T1000 (cell line): ENCODE data around the gene SARM1.
"Not testable (repeated sequence)": the region's sequence is repeated elsewhere in the genome, so short reads cannot be mapped to it uniquely, and the experiment has no call there.

Experiments
- DNase-seq: peaks from one replicate; lab custom pipeline; 2025; ENCODE audit warnings: mixed read lengths; lab: John Stamatoyannopoulos, UW

The SARM1 gene

DNA sequence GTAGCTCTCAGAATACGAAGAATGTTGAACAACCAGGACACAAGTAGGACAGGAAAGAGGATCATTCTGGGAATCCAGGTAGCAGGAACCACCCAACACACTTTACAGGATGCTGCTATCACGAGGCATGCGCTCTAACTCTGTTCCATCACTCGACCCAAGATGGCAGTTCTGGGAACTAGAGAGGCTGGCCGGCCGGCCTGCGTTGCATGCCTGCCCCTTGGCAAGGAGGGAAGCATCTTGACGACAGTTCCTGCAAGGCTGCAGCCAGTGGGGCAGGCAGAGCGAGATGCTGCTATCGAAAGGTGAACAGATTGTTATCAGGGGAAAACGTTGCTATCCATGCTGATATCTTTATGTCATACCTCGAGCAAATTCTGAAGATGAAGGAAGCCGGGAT lies 53.7 kb downstream of the SARM1 start:
- DNase-seq = no peak

DNA sequence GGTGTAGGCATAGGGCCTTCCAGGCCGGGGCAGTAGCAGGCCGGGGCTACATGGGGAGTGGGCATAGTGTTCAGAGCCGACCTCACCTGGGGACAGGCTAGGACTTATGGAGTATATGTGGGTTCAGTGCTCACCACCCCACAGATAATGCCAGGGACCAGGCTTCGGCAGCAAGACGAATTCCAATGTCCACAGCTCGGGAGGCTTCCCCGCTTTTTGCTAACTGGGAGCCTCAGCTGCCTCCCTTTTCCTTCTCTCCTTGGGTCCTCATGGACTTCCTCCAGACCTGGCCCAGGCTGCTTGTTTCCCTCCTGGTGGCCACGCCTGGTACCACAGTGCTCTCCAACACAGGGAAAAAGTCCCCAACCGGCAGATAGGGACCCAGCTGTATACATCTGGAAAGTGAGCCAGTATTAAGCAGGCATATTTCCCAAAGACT lies 54.6 kb downstream of the SARM1 start:
- no peak for DNase-seq

DNA sequence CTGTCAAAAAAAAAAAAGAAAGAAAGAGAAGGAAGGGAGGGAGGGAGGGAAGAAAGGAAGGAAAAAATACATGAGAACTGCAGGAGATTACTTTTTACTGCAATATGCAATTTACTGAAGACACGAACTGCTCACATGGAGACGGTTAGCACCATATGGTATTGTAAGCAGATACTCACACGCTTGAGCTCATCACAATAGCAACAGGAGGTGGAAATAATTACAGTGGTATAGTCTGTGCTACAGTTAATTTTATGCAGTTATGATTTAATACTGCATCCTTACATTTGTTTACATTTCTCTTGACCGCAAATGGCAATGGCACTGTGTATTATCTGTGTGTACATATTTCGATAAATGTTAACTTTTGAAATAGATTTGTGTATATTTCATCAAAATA lies 55.9 kb downstream of the SARM1 start:
- DNase-seq = no peak

DNA sequence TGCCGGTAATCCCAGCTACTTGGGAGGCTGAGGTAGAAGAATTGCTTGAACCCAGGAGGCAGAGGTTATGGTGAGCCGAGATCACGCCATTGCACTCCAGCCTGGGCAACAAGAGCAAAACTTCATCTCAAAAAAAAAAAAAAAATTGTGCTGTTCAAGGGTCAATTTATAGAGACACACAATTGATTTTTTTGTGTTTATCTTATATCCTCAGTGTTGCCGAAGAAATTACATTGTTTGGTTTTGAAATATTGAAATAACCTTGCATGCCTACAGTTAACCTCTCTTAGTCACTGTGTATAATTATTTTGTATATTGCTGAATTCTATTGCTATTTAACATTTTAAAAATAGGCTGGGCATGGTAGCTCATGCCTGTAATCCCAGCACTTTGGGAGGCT lies 56.5 kb downstream of the SARM1 start:
- not testable (repeated sequence) for DNase-seq

DNA sequence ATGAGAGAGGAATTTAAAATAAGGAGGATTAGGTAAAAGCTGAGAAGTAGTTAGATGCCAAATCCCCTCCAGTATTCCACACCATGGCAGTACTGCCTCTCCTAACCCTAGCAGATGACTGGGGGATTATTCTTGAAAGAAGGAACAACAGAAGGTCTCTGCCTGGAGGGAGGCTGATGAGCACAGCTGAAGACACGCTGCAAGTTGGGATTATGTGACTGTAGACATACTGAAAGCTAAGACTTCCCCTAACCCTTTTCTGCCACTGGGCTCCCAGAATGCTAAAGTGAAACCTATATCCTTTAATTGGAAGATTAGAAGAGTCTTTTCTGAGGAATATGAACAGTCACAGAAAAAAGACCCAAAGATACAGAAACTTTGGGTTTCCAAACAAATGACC lies 62.2 kb downstream of the SARM1 start:
- DNase-seq = no peak

DNA sequence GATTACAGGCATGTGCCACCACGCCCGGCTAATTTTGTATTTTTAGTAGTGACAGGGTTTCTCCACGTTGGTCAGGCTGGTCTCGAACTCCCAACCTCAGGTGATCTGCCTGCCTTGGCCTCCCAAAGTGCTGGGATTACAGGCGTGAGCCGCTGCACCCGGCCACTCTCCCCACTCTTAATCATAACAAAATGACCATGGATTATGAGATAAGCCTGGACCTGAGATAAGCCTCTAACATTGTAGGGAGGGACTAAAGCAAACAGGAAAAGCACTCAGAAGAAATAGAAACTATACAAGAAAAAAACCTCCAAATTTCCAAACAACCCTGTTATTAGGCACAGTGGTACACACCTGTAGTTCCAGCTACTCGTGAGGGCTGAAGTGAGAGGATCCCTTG lies 62.8 kb downstream of the SARM1 start:
- DNase-seq = not testable (repeated sequence)

DNA sequence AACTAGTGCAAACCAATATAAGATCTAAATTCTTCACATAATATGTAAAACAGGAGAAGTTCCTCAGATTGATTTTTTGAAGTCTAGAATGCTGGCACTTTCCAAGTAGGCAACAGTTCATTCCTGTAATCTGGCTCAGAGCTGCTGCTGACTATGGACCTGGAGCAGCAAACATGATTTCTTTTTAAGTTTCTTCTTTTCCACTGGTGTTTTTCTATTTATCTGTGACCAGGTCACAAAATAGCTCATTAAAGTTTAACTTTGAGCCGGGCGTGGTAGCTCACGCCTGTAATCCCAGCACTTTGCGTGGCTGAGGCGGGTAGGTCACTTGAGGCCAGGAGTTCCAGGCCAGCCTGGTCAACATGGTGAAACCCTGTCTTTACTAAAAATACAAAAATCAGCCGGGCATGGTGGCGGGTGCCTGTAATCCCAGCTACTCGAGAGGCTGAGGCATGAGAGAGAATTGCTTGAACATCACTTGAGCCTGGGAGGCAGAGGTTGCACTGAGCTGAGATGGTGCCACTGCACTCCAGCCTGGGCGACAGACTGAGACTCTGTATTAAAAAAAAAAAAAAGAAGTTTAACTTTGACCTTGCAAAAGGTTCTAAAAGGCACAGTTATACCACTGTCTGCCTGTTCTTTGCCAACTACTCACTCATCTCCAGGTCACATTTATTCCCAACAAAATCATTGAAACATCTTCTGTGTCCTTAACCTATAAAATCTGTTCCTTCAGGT lies 72.6 kb downstream of the SARM1 start:
- DNase-seq = no peak

DNA sequence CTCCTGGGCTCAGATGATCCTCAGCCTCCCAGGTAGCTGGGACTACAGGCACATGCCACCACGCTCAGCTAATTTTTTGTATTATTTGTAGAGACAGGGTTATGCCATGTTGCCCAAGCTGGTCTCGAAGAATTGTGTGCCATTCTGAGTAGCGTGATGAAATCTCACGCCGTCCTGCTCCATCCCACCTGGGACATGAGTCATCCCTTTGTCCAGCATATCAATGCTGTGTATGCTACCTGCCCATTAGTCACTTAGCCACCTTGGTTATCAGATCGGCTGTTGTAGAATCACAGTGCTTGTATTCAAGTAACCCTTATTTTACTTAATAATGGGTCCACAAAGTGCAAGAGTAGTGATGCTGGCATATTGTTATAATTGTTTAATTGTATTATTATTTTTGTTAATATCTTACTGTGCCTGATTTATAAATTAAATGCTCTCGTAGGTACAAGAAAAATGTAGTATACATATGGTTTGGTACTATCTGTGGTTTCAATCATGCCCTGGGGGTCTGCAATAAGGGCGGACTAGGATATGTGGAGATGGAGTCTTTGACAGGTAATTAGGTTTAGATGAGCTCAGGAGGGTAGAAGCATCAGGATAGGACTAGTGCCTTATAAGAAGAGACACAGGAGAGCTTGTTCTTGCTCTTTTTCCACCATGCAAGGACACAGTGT lies 75.4 kb downstream of the SARM1 start:
- DNase-seq = no peak

DNA sequence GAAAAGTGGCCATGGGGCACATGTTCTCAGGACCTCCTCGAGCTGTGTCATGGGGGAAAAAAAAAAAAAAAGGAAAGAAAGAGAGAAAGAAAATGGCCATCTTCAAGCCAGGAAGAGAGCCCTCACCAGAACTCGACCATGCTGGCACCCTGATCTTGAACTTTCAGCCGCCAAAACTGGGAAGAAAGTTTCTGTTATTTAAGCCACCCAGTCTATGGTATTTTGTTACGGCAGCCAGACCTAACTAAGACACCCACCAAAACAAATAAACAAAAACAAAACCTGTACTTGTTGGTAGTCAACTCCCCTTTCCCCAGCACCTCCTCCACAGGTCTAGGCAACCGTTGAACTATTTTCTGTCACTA lies 75.9 kb downstream of the SARM1 start:
- DNase-seq = no peak

DNA sequence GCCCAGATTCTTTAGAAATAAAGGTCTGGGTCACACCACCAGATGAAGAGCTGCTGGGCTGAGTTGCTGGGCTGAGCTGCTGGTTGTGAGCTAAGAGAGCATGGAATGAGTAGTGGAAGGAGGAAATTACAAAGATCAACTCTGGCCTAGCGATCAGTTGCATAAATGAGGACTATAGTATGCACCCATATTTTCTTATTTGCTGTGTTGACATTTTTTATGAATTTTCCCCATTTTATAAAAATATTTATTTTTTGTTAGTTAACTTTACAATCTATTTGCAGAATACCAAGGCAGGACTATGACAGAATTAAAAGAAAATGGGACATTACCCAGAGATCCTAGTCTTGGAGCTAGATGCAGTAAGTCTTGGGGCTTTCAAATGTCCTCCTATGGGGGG lies 78.4 kb downstream of the SARM1 start:
- no peak for DNase-seq
